IPS DF 19.7 (cell line): Measurements from ENCODE around the gene CD99.

Experiments used
- DNase-seq: peaks from one replicate; pipeline ENCODE4 v3.0.0-alpha.2; 2013; ENCODE audit warnings: low read depth, low spot score

CD99 gene, protein sequence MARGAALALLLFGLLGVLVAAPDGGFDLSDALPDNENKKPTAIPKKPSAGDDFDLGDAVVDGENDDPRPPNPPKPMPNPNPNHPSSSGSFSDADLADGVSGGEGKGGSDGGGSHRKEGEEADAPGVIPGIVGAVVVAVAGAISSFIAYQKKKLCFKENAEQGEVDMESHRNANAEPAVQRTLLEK

DNA sequence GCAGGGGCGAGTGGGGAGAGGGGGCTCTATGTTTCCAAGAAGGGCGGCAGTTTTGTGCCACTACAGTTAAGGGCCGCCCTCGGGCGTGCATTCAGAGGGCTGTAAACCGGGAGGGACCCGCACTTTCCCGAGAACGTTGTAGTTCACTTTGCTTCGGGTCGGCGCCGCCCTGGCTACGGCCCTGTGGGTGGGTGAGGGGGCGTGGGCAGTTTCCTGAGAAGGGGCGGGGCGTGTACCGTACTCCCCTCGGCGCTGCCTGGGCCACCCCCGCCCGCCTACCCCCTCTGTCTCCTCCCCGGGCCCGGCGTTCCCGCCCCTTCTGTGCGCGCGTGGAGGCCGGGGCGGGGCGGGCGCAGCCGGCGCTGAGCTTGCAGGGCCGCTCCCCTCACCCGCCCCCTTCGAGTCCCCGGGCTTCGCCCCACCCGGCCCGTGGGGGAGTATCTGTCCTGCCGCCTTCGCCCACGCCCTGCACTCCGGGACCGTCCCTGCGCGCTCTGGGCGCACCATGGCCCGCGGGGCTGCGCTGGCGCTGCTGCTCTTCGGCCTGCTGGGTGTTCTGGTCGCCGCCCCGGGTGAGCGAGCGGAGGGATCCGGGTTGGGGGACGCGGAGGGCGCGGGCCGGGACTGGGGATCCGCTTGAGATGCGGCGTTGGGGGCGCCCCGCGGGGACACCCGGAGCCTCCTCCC, at the start of gene CD99:
Gene CD99, plus strand, starts transcription at position 440 of the 687 bp plus-strand sequence. Its CDS starts 66 bp downstream, at position 506.
- no peak for DNase-seq

DNA sequence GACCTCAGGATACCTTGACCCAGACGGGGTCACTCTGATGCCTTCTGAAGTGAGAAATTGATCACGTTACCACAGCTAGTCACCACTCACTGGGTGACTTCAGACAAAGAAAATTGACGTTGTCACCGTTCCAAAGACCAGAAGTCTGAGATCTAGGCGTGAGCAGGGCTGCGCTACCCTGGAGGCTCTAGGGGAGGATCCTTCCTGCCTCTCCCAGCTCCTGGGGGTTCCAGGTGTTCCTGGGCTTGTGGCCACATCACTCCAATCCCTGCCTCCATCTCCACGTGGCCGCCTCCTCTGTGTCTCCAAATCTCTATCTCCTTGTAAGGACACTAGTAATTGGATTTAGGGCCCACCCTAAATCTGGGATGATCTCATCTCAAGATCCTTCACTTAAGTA, 48.9 kb upstream of the CD99 start:
- DNase-seq = no peak

DNA sequence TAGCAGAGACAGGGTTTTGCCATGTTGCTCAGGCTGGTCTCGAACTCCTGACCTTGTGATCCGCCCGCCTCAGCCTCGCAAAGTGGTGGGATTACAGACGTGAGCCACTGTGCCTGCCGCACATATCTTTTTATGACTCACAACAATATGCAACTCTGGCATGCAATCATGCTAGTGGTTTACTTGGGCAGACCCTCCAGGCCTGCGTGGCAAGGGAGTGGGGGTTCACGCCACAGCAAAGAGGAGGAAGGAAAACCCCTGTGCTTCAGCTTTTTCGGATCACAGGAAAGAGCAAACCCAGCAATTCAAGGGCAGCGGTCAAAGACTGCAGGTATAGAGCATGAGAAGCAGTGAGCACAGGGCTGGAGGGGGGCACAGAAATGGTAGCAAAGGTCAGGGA, 48.3 kb upstream of the CD99 start:
- no peak for DNase-seq

DNA sequence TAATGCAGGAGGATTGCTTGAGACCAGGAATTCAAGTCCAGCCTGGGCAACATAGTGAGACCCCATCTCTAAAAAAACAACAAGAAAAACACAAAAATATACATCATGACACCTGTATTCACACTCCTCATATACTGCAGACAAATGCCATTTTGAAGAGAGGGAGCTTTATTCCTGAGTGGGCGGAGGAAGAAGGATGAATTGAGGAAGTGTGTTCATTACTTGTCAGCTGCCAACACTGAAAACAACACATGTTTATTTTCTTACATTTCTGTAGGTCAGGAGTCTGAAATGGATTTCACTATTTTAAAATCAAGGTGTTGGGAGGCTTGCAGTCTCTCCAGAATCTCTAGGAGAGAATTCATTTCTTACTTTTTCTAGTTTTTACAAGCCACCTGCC, 47.2 kb upstream of the CD99 start:
- no peak for DNase-seq

DNA sequence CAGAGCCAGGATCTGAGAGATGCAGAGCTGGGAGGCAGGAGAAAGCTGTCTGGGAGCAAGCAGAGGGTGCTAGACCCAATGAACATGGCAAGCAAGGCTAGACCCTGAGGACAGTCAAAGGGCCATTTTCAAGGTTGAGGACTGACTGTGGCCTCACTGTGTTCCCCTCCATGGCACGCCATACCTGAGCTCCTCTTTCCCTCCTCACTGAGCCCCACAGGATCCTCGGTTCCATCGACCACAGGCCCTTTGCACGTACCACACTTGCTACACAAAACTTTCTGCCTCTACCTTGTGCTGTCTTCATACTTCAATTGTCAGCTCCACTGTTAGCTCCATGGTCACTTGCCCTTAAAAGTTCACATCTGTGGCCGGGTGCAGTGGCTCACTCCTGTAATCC, 45.5 kb upstream of the CD99 start:
- DNase-seq = no peak

DNA sequence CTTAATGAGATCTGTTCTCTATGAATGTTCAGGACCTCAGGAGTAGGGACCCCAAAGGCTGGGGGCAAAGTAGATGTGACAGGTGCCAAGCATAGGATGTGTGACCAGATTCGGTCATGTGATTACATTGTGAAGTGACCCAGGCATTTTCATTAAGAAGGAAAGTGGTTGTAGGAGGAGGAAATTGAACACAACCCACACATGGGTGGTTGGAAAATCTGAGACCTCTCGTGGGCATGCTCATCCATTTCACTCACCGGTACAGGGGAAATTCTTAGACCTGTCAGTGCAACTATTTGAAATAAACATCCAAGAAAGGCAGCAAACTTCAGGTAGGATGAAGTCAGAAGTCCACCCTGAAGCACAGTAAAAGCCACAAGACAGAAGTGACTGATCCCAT, 43.5 kb upstream of the CD99 start:
- no peak for DNase-seq

DNA sequence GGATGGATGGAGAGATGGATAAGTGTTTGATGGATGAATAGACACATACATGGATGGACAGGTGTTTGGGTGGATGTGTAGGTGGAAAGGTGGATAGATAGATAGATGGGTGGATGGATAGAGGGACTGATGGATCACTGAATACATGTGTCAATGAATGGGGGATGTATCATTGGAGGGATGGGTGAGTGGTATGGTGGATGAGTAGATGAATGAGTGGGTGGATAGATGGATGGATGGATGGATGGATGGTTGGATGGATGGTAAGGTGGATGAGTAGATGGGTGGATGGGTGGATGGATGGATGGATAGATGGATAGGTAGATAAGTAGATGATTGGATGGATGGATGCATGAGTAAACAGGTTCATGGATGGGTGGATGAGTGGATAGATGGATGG, 41.1 kb upstream of the CD99 start:
- no peak for DNase-seq

DNA sequence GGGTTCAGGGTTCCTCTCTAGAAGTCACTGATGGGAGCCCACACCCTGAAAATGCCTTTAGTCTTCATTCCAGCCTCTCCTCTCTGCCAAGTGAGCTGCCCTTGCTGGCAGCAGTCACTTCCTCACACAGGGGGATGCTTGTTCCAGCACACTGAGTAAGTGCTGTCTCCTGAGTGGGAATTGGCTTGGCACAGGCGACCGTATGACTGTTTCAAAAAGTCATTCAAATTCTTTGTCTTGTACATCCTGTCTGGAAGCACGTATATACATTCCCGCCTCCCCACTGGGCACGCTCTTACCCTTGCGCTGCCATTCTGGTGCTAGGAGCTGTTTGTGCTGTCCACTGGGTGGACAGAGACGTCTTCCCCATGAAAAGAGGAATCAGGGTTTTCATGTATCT, 40.2 kb upstream of the CD99 start:
- DNase-seq = no peak

DNA sequence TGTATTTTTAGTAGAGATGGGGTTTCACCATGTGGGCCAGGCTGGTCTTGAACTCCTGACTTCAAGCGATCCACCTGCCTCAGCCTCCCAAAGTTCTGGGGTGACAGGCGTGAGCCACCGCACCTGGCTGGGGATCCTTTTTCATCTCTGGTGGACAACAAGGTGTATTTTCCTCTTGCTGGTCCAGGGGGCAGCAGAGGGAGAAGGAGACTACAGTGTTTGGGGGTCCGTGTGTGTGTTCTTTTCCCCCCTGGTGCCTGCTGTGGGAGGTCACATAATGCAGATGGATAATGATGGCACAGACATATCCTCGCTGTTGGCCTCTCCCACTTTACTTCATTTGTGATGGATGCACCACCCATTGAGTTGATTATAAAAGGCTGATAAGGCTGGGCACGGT, 39.0 kb upstream of the CD99 start:
- no peak for DNase-seq

DNA sequence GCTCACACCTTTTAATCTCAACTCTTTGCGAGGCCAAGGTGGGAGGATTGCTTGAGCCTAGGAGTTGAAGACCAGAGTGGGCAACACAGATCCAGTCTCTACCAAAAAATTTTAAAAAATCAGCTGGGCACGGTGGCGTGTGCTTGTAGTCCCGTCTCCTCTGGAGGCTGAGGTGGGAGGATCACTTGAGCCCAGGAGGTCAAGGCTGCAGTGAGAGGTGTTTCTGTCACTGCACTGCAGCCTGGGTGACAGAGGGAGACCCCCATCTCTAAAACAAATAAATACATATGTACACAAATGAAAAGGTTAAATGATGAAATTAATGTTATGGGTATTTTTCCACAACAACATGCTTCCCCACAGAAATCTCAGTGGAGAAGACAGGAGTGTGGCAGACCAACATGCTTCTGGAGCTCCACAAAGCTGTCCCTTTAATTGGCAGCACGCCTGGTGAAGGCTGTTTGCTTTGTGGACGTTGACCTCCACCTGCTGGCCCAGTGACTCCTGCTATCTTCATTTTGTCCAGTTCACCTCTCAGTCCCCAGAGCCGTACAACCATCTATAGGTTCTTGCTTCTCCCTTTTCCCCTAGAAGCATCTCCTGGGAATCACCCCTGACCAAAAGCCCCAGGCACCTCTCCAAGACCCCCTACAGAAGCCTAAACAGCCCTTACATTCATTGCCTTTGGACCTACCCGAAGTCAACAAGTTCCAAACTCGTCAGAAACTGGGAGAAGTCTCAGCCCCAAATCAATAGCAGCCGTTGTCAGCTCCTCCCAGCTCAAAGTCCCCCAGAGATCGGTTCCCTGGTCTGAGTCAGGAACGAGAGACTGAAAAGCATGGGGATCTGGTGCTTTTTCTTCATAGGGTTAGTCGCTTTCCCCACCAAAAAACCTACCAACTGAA, 36.4 kb upstream of the CD99 start:
- DNase-seq = no peak

DNA sequence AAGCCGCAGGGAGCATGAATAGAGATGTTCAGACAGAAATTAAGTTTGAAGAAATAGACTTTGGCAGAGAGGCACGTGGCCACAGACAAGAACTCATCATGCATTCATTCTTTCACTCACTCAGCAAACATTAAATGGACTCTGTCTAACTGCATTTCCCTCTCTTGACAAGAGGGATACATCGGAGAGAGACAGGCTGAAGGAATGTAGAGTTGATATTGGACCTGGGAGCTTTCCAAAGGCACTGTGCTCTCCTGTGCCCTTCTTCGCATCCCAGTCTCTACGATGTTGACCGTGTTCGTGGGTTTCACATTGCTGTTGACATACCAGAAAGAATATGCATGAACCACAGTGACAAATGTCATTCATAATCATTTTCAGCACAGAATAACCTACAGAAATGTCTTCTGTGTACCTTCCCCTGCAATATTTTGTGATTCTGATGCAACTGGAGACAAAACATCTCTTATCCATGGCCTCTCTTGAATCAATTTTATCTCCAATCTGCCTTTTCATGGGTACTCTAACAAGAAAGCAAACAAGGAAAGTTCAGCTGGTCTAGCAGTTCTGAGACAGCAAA, 34.7 kb upstream of the CD99 start:
- no peak for DNase-seq

DNA sequence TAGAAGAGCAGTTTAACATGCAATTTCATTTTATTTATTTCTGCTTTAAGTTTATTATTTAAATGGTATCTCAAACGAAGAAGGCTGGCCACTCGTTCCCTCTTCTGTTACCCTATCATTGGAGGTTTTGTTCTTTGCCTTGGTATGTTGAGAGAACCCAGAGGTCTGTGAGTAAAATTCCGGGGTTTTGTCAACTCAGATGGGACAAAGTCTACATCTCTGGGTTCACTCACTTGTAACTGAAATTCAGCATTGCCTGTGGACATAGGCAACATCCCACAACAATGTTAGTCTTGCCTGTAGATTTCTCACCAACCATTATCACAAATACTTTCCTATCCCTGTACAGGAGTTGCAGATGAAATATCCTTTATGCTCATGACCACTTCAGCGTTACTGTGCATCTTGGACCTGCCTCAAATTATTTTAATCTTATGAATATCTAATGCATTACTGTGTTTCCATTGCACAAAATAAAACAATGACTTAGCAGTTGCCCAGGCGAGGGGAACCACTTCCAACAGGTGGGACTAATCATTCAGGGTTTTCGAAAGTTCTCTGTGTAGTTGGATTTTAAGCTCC, 33.5 kb upstream of the CD99 start:
- no peak for DNase-seq

DNA sequence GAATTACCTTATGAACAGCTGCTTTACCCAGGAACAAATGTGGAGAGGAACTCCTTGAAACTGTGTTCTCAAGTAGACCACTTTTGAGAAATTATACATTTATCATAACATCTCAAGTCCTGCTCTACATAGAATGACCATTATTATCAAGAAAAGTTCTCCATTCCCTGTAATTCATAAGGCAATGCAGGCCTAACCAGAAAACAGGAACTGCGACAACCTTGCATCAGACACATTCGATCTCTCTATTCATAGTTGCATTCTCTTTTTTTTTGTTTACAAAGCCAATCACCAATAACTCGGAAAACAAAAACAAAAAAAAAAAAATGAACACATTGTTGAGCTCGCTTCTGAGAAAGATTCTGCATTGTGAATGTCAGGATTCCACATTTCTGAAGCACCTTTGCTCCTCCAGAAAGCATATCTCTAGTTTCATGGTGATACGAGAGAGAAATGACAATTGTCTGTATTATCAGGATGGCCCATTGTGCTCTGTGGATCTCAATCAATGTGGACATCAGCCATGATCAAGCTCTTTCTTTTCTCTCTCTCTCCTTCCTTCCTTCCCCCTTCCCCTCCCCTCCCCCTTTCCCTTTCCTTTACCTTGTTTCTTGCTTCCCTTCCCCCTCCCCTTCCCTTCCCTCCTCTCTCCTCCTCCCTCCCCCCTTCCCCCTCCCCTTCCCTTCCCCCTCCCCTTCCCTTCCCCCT, 32.4 kb upstream of the CD99 start:
- no peak for DNase-seq

DNA sequence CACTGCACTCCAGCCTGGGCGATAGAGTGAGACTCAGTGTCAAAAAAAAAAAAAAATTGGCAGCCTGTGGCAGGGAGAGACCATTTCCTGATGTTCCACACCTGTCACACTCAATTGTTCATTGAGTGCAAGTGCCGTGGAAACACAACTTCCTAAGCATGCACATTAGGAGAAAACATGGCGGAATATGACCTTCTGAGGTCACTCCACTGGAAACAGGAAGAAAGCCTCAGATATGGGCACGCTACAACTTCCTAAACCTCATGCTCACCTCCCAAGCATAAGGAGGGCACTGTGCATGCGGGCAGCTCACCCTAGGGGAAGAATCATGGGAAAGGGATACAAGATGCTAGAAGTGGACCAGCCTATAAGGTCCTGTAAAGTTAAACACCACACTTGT, 28.5 kb upstream of the CD99 start:
- no peak for DNase-seq

DNA sequence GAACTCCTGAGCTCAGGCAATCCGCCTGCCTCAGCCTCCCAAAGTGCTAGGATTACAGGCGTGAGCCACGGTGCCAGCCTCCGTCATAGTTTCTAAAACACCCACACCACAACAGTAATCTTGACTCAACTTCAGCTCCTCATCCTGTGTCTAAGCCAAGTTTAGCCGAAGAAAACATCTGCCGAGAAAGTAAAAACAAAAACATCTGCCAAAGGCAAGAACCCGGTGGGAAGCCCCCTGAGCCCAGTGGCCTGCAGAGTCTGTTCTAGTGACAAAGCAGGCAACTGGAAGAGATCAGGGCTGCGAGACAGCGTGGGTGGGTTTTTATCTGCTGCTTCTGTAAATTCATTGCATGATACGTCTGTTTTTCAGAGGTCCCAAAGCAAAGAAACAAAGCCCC, 26.6 kb upstream of the CD99 start:
- no peak for DNase-seq

DNA sequence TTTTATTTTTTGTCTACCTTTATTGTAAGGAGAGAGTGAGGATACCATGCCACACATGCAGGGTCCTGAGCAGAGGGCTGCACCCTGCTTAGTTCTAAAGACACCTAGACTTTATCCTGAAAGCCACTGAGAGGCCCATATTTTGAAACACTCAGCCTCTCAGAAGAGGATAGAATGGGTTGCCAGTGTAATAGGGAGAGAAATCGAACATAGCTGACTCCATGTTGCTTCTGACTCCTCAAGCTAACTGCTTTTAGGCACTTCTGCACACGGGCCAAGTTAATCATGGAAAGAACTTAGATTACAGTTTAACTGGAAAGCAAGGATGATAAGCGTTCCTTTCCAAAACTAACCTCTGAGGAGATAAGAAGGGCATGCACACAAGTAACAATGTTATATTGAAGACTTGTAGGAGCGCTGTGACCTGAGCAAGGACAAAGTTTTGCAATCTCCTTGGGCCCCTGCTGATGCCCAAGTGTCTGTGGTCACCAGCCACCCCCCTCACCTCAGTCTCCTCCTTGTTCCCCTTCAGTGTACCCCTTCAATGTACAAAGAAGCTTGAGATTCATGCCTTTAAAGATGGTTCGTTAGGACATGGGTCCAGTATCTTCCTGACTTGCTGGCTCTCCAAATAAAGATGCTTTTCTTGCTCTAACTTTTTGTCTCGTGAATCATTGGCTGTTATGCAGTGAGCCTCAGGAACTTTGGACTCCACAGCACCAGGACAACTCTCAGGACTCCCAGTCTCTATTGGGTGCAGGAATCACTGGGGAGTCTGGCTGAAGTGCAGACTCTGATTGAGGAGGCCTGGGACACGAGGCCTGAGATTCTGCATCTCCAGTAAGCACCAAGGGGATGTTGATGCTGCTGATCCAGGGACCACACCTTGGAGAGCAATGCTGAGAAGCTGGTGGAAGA, 25.4 kb upstream of the CD99 start:
- no peak for DNase-seq

DNA sequence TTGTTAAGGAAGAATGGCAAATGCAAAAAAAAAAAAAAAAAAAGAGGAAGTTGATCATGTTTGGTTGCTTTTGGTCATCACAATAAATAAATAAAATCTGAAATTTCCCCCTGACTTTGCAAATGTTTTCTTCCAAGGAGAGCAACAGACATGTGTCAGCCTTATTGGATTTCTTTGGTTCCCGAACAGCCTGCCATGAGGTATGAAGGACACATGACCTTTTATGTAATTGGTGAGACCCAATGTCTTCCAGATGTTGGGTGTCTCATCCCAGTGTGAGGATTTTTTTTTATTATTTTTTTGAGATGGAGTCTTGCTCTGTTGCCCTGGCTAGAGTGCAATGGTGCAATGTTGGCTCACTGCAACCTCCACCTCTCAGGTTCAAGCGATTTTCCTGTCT, 24.6 kb upstream of the CD99 start:
- DNase-seq = no peak

DNA sequence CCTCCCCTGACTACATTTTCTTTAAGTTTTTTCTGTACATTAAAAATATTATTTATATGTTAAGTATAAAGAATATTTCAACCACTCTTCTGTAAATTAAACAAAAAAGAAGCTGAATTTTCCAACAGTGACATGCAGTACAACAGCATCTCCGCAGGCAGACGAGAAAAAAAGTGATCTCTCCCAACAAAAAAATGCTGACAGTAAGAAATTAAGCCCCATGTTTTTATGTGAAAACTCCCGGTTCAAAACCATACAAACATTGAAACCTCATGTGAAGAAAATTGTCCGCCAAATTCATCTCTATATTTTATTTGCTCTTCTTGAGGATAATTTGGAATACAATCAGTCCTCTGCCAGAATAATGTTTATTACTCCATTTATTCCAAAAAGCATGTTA, 20.1 kb upstream of the CD99 start:
- DNase-seq = no peak

DNA sequence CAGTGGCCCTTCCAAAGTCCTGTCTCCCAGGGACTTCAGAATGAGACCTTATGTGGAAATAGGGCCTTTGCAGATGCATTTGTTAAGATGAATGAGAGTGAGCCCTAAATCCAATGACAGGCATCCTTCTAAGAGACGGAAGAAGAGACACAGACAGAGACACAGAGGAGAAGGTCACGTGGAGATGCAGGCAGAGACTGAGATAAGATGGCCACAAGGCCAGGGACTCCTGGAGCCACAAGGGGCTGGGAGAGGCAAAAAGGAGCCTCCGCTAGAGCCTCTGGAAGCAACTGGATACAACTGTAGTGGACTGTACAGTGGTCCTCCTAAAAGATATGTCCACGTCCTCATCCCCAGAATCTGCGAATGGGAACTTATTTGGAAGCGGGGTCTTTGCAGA, 19.0 kb upstream of the CD99 start:
- DNase-seq = no peak

DNA sequence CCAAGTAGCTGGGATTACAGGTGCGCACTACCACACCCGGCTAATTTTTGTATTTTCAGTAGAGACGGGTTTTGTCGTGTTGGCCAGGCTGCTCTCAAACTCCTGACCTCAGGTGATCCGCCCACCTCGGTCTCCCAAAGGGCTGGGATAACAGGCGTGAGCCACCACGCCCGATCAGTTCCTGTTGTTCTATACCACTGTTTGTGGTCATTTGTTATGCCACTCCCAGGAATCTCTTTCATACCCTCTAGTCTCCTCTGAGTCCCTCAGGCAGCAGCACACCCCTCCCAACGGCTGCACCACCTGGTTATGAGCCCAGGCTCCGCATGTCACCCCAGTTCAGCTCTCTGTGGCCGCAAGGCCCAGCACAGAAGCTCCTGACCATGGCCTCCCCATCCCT, 17.5 kb upstream of the CD99 start:
- DNase-seq = no peak
